HCT116 (cell line): ENCODE measurements around the gene FBXL7. TPM values are rescaled to one million over a fixed set of nuclear protein-coding genes. Genes with fewer than 3 reads are reported as not detected.

ENCODE experiments used
- ATAC-seq: fragments of 200-7000 bp; cut with Tn5 transposase; 2 replicates; pipeline ENCODE4 v1.9.1; 2020; ENCODE audit warnings: mild to moderate bottlenecking, moderate library complexity
- BruUV-seq: library from RNA; stranded (reverse); fragments of 400-500 nt; replicated peaks from 2 replicates; lab custom pipeline; 2021; lab: Mats Ljungman, UMichigan
- CTCF ChIA-PET: fragments of 300-600 bp; sonication (Branson Sonifier 250); formaldehyde crosslinking; loops from one replicate; lab custom pipeline; 2021; ENCODE audit warnings: antibody characterized with exemption; lab: Charles Lee
- POLR2A ChIA-PET: fragments of 300-600, 350-600 bp; sonication (Branson Sonifier 250); formaldehyde crosslinking; loops from one replicate; lab custom pipeline; 2021; ENCODE audit warnings: antibody characterized with exemption; lab: Charles Lee
- RAD21 ChIA-PET, 2 experiments: fragments of 300-600 bp; sonication (Branson Sonifier 250); formaldehyde crosslinking; loops; one replicate each; lab custom pipeline; 2023; ENCODE audit warnings: low total read pairs in 2 of 2; ENCODE audit not compliant: uncharacterized antibody in 2 of 2, unreplicated experiment in 2 of 2, low non-redundant PET in 1 of 2; lab: Charles Lee
- DNase-seq: peaks from one replicate; pipeline ENCODE4 v3.0.0-alpha.2; 2010; ENCODE audit warnings: low read depth, low spot score
- H2AFZ ChIP-seq: fragments of 200-600 bp; shearing (Covaris generic), sonication (generic); 2 replicates; pipeline ENCODE4 v1.6.1; 2017; ENCODE audit warnings: low read depth, mixed run types, mixed read lengths, antibody characterized with exemption, low read length; ENCODE audit not compliant: poor library complexity, severe bottlenecking
- H3K27ac ChIP-seq: 2 replicates; pipeline ENCODE4 v1.5.1; 2012; ENCODE audit warnings: low read depth, low read length
- H3K27me3 ChIP-seq: fragments of 200-600 bp; sonication (generic); 2 replicates; pipeline ENCODE4 v1.6.1; 2016; ENCODE audit warnings: mixed run types, low read length, mixed read lengths; ENCODE audit not compliant: insufficient read depth
- H3K36me3 ChIP-seq, 2 experiments: fragments of 200-500 bp in 1 of 2; fragments of 200-600 bp in 1 of 2; sonication (Bioruptor generic) in 1 of 2; sonication (generic) in 1 of 2; 2 replicates each; pipeline versions ENCODE4 v1.5.1 to v1.6.1; 2014 to 2016; ENCODE audit warnings: low read length in 2 of 2, inconsistent platforms in 1 of 2, mixed read lengths in 1 of 2, mixed run types in 1 of 2; ENCODE audit not compliant: insufficient read depth in 2 of 2, control insufficient read depth in 1 of 2
- H3K4me1 ChIP-seq, 2 experiments: fragments of 200-600 bp in 1 of 2; sonication (generic) in 1 of 2; 2 replicates each; pipeline versions ENCODE4 v1.5.1 to v1.6.1; 2012 to 2017; ENCODE audit warnings: low read length in 2 of 2, inconsistent platforms in 1 of 2, mild to moderate bottlenecking in 1 of 2, mixed read lengths in 1 of 2, mixed run types in 1 of 2, moderate library complexity in 1 of 2; ENCODE audit not compliant: insufficient read depth in 2 of 2, control insufficient read depth in 1 of 2
- H3K4me2 ChIP-seq: fragments of 200-600 bp; sonication (generic); 2 replicates; pipeline ENCODE4 v1.6.1; 2017; ENCODE audit warnings: mixed run types, low read length, mixed read lengths
- H3K4me3 ChIP-seq, 2 experiments: fragments of 200-600 bp in 1 of 2; sonication (generic) in 1 of 2; replicated peaks in 1 of 2; 2 replicates each; pipeline ENCODE4 v1.5.1; 2011 to 2016; ENCODE audit warnings: low read length in 2 of 2, control low read depth in 1 of 2, low read depth in 1 of 2, mild to moderate bottlenecking in 1 of 2, mixed read lengths in 1 of 2, mixed run types in 1 of 2
- H3K79me2 ChIP-seq: fragments of 200-600 bp; sonication (generic); 2 replicates; pipeline ENCODE4 v1.6.1; 2017; ENCODE audit warnings: mild to moderate bottlenecking, mixed run types, low read length, moderate library complexity, mixed read lengths; ENCODE audit not compliant: insufficient read depth
- H3K9ac ChIP-seq: fragments of 200-600 bp; sonication (generic); 2 replicates; pipeline ENCODE4 v1.6.1; 2016; ENCODE audit warnings: low read length, mixed read lengths
- H3K9me2 ChIP-seq: fragments of 200-600 bp; sonication (generic), shearing (Covaris generic); 2 replicates; pipeline ENCODE4 v1.6.1; 2017; ENCODE audit warnings: mixed run types, mild to moderate bottlenecking, moderate library complexity; ENCODE audit not compliant: insufficient read depth
- H3K9me3 ChIP-seq, 2 experiments: fragments of 200-500 bp in 1 of 2; fragments of 200-600 bp in 1 of 2; sonication (Bioruptor generic) in 1 of 2; sonication (generic) in 1 of 2; 2 replicates each; pipeline ENCODE4 v1.6.1; 2014 to 2017; ENCODE audit warnings: low read length in 2 of 2, mixed read lengths in 2 of 2, inconsistent platforms in 1 of 2, low read depth in 1 of 2, mild to moderate bottlenecking in 1 of 2, mixed run types in 1 of 2, moderate library complexity in 1 of 2; ENCODE audit not compliant: control insufficient read depth in 1 of 2, insufficient read depth in 1 of 2
- H4K20me1 ChIP-seq: fragments of 200-600 bp; sonication (generic), shearing (Covaris generic); 2 replicates; pipeline ENCODE4 v1.6.1; 2017; ENCODE audit warnings: mixed run types, mild to moderate bottlenecking, moderate library complexity; ENCODE audit not compliant: insufficient read depth
- ATF3 ChIP-seq: IDR thresholded peaks from 2 replicates; pipeline ENCODE4 v1.6.1; 2012
- CBX3 ChIP-seq: IDR thresholded peaks from 2 replicates; pipeline ENCODE4 v1.6.1; 2012; ENCODE audit warnings: low read depth
- CEBPB ChIP-seq: IDR thresholded peaks from 2 replicates; pipeline ENCODE4 v1.6.1; 2012; ENCODE audit warnings: low read depth
- CTCF ChIP-seq, 3 experiments: fragments of 200-600 bp in 1 of 3; sonication (generic) in 1 of 3; IDR thresholded peaks in 2 of 3; conservative IDR thresholded peaks in 1 of 3; 2 replicates each; pipeline ENCODE4 v1.5.1; 2012 to 2017; ENCODE audit warnings: low read depth in 2 of 3, low read length in 2 of 3, antibody characterized with exemption in 1 of 3, borderline replicate concordance in 1 of 3, control low read depth in 1 of 3, mild to moderate bottlenecking in 1 of 3, mixed read lengths in 1 of 3, mixed run types in 1 of 3, moderate library complexity in 1 of 3; ENCODE audit not compliant: insufficient read depth in 1 of 3
- EGR1 ChIP-seq: IDR thresholded peaks from 2 replicates; pipeline ENCODE4 v1.6.1; 2012; ENCODE audit warnings: low read depth
- ELF1 ChIP-seq: IDR thresholded peaks from 2 replicates; pipeline ENCODE4 v1.6.1; 2012; ENCODE audit warnings: low read depth, borderline replicate concordance
- EZH2phosphoT487 ChIP-seq: fragments of 200-600 bp; IDR thresholded peaks from 2 replicates; pipeline ENCODE4 v1.6.1; 2018; ENCODE audit warnings: antibody characterized with exemption, borderline replicate concordance
- FOSL1 ChIP-seq: IDR thresholded peaks from 2 replicates; pipeline ENCODE4 v1.6.1; 2012; ENCODE audit warnings: low read depth
- JUND ChIP-seq: IDR thresholded peaks from 2 replicates; pipeline ENCODE4 v1.6.1; 2012
- MAX ChIP-seq: IDR thresholded peaks from 2 replicates; pipeline ENCODE4 v1.6.1; 2012
- POLR2AphosphoS5 ChIP-seq: IDR thresholded peaks from 2 replicates; pipeline ENCODE4 v1.6.1; 2011; ENCODE audit warnings: mild to moderate bottlenecking, low read depth, low read length, moderate library complexity
- RAD21 ChIP-seq: IDR thresholded peaks from 2 replicates; pipeline ENCODE4 v1.6.1; 2012; ENCODE audit warnings: low read depth, mild to moderate bottlenecking
- SIN3A ChIP-seq: IDR thresholded peaks from 2 replicates; pipeline ENCODE4 v1.6.1; 2012; ENCODE audit warnings: low read depth
- SP1 ChIP-seq: IDR thresholded peaks from 2 replicates; pipeline ENCODE4 v1.6.1; 2012; ENCODE audit warnings: low read depth
- SRF ChIP-seq: IDR thresholded peaks from 2 replicates; pipeline ENCODE4 v1.6.1; 2012; ENCODE audit warnings: low read depth
- TCF7L2 ChIP-seq: IDR thresholded peaks from 2 replicates; pipeline ENCODE4 v1.7.0; 2011; ENCODE audit warnings: borderline replicate concordance, inconsistent platforms; ENCODE audit not compliant: insufficient read depth, insufficient read length; ENCODE audit errors: extremely low read depth
- YY1 ChIP-seq: IDR thresholded peaks from 2 replicates; pipeline ENCODE4 v1.6.1; 2011; ENCODE audit warnings: low read length, low read depth, moderate library complexity, mild to moderate bottlenecking; ENCODE audit not compliant: insufficient replicate concordance; ENCODE audit errors: extremely low read depth
- ZFX ChIP-seq: fragments of 450-650 bp; IDR thresholded peaks from 2 replicates; pipeline ENCODE4 v1.6.1; 2017
- ZNF274 ChIP-seq: fragments of 200-500 bp; sonication (Bioruptor generic); IDR thresholded peaks from 2 replicates; pipeline ENCODE4 v1.6.1; 2014; ENCODE audit warnings: mild to moderate bottlenecking, low read depth, low read length, inconsistent platforms
- intact Hi-C: fragments of 100-400 bp; cut with micrococcal nuclease; formaldehyde crosslinking; loops from 2 replicates; pipeline ENCODE4 v1.10.0; 2022
- total RNA-seq: library from RNA; stranded (reverse); gene quantifications from one replicate; pipeline ENCODE4 v1.2.1, GENCODE V29; 2021; ENCODE audit not compliant: unreplicated experiment
- TF ChIP-seq, protein P1 (sequence below): IDR thresholded peaks from 2 replicates; pipeline ENCODE4 v1.6.1; 2012; ENCODE audit warnings: low read depth

Gene FBXL7
- total RNA-seq, 1 experiment from 2014 or later, result 0.05 TPM

DNA sequence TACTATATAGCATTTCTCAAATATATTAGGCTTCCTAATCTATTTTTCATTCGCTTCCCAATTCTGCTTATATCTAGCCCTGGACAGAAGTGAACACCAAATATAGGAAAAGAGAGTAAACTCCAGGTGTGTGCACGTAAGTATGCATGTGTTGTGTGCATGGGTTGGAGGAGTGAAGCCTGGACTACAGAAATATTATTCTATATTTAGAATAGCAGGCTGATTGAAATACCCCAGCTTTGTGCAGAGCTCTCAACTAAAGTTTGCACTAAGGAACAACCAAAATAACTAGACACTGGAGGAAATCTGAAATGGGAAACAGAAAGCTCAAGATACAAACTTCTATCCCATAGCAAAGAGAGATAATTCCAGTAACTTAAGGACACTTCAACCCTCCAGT lies 480.9 kb downstream of the FBXL7 start:
- DNase-seq (no peak), ATAC-seq (no peak)
- ChIA-PET POLR2A (no interaction called here), CTCF (no interaction called here), RAD21 (no interaction called here)
- Histone ChIP-seq H3K9ac (no peak overlapping the region), H3K27ac (no peak overlapping the region), H4K20me1 (no peaks in the 10 kb centered on the region), H3K79me2 (no peaks in the 10 kb centered on the region), H3K9me2 (no peaks in the 10 kb centered on the region), H2AFZ (no peak overlapping the region), H3K27me3 (no peaks in the 10 kb centered on the region), H3K9me3 (peaks cover 3 to 8% of the 10 kb centered on the region in 2 experiments; a peak in 2 of 4 replicates), H3K4me3 (no peak overlapping the region), H3K4me1 (no peaks in the 10 kb centered on the region), H3K36me3 (no peaks in the 10 kb centered on the region), H3K4me2 (no peak overlapping the region)
- BruUV-seq, result no TSS peak
- TF ChIP-seq ELF1 (no peak), POLR2AphosphoS5 (no peak), EZH2phosphoT487 (no peak), EGR1 (no peak), MAX (no peak), TCF7L2 (no peak), JUND (no peak), FOSL1 (no peak), CTCF (IDR thresholded peaks at IDR 0.05 in 2 of 3, conservative IDR thresholded peaks at IDR 0.05 in 1 of 3; ENCODE audit: borderline replicate concordance in 1 of 3, insufficient read depth in 1 of 3, low read depth in 2 of 3, low read length in 2 of 3) (no peak), ATF3 (no peak), ZNF274 (no peak), RAD21 (no peak), CEBPB (no peak), CBX3 (no peak), ZFX (no peak), SIN3A (no peak), SRF (no peak), YY1 (no peak), SP1 (no peak)
- TF ChIP-seq, protein P1, sequence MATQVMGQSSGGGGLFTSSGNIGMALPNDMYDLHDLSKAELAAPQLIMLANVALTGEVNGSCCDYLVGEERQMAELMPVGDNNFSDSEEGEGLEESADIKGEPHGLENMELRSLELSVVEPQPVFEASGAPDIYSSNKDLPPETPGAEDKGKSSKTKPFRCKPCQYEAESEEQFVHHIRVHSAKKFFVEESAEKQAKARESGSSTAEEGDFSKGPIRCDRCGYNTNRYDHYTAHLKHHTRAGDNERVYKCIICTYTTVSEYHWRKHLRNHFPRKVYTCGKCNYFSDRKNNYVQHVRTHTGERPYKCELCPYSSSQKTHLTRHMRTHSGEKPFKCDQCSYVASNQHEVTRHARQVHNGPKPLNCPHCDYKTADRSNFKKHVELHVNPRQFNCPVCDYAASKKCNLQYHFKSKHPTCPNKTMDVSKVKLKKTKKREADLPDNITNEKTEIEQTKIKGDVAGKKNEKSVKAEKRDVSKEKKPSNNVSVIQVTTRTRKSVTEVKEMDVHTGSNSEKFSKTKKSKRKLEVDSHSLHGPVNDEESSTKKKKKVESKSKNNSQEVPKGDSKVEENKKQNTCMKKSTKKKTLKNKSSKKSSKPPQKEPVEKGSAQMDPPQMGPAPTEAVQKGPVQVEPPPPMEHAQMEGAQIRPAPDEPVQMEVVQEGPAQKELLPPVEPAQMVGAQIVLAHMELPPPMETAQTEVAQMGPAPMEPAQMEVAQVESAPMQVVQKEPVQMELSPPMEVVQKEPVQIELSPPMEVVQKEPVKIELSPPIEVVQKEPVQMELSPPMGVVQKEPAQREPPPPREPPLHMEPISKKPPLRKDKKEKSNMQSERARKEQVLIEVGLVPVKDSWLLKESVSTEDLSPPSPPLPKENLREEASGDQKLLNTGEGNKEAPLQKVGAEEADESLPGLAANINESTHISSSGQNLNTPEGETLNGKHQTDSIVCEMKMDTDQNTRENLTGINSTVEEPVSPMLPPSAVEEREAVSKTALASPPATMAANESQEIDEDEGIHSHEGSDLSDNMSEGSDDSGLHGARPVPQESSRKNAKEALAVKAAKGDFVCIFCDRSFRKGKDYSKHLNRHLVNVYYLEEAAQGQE, result no peak
- intact Hi-C loops, result no loop called here
